GM21360 (cell line): Measurements from ENCODE around the gene SREBF1.
"Not testable (repeated sequence)": the region's sequence is repeated elsewhere in the genome, so short reads cannot be mapped to it uniquely, and the experiment has no call there.

Source experiments
- ATAC-seq: cut with Tn5 transposase; IDR thresholded peaks from one replicate; pipeline ENCODE4 v1.9.1; 2021; ENCODE audit warnings: mild to moderate bottlenecking, moderate library complexity; ENCODE audit not compliant: unreplicated experiment

Gene SREBF1

DNA sequence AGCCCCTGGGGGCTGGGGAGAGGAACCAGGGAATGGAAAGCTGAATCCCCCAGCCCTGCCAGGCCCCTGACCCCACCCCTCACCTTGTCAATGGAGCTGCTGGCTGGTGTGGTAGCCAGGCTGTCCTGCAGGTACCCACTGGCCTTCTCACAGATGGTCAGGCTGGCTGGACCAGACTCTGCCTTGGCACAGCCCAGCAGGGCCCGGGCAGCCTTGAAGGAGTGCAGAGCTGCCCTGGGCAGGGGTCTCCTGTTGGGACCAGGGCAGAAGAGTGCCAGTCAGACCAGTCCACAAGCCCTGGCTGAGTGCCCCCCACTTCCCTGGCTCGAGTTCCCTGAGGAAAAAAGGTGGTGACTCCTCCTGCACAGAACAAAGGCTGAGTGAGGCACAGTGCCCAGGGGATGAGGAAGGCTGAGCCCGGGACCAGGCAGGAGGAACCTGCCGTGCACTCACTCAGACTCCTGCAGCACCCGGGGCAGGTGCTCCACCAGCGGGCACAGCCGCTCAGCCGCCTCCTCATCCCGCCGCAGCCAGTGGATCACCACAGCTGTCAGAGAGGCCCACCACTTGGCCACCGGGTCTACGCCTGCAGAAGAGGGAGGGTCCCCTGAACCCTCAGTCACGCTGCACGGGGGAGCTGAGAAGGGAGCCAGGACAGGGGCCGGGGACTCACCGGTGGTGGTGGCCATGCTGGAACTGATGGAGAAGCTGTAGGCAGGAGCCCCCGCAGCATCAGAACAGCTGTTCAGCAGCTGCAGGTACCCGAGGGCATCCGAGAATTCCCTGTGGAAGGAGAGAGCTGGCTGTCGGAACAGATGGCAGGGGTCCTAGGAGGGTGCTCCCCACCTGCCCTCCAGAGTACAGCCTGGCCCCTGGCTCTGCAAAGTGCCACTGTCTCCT lies 22.4 kb downstream of the SREBF1 start:
- no peak for ATAC-seq

- ATAC-seq: no peak
Measured at GRCh38 chr17:17813725-17814095, 23.1 kb downstream of the SREBF1 start.

DNA sequence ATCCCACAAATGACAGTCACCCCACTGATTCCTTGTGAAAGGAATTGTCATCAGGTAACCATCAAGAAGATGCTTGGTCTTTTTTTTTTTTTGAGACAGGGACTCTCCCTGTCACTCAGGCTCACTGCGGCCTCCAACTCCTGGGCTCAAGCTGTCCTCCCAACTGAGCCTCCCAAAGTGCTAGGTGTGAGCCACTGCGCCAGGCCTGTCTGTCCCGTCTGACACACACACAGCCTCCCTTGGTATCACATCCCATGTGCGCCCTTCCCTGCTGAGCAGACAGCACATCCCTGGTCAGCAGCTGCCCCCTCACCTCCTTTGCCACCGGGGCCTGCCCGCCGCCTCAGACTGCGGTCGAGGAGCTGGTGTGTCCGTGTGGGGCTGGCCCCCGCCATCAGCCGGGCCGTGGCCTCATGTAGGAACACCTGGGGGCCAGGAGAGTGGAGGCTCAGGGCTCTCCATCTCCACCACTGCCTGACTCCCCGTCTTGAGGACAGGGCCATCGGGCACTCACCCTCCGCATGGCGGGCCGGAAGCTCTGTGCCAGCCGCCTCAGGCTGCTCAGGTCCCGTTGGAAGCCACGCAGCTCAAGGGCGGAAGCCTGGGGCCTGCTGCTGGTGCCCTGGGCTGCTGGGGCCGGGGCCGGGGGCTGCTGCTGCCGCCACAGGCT lies 23.6 kb downstream of the SREBF1 start:
- ATAC-seq: no peak

DNA sequence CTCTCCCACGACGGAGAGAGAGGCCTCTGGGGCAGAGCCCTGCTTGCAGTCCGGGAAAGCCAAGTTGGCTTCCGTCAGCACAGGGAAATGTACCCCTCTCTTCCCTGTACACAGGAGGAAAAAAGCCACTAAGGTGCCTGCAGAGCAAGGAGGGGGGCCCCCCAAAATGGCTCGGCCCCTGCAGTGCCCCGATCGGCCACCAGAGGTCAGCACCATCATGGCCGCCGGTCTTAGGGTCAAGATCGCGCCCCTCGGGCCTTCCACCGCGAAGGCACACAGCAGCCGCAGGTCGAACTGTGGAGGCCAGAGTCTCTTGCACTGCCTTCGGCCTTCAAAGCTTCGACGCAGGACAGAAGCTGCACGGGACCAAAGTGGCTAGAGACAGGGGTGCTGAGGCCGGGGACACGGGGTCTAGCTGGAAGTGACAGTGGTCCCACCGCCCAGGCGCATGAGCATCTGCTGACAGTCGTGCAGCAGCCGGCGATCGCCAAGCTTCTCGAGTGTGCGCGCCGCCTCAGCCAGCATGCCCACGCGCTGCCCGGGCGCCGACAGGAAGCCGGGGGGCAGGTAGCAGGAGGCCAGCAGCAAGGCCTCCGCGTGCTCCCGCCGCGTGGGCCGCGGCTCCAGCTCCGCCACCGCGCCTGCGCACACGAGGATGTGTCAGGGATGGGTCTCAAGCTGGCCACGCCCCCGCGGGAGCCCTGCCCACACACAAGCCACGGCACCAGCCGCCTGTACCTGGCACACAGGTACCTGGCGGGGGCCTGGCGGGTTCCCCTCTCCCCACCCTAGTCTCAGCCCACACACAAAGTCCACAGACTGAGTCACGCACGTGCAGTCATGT lies 24.4 kb downstream of the SREBF1 start:
- no peak for ATAC-seq

GRCh38 chr17:17811381-17812210 lies 25.2 kb downstream of the SREBF1 start:
- no peak for ATAC-seq

DNA sequence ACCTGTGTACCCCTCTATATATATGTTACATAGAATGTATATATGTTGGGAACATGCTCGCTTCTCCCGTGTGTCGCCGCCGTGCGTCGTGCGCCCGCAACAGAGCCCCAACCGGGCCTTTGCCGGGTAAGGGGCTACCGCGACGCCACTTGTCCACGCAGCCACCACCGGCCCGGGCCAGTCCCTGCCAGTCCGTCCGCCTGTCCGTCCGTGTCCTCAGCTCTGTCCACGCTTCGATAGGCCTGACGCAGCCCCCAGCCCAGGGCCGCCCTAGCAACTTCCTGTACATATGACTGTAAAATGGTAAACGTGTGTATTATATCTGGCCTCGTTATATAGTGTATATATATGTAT lies 25.9 kb downstream of the SREBF1 start:
- no peak for ATAC-seq

DNA sequence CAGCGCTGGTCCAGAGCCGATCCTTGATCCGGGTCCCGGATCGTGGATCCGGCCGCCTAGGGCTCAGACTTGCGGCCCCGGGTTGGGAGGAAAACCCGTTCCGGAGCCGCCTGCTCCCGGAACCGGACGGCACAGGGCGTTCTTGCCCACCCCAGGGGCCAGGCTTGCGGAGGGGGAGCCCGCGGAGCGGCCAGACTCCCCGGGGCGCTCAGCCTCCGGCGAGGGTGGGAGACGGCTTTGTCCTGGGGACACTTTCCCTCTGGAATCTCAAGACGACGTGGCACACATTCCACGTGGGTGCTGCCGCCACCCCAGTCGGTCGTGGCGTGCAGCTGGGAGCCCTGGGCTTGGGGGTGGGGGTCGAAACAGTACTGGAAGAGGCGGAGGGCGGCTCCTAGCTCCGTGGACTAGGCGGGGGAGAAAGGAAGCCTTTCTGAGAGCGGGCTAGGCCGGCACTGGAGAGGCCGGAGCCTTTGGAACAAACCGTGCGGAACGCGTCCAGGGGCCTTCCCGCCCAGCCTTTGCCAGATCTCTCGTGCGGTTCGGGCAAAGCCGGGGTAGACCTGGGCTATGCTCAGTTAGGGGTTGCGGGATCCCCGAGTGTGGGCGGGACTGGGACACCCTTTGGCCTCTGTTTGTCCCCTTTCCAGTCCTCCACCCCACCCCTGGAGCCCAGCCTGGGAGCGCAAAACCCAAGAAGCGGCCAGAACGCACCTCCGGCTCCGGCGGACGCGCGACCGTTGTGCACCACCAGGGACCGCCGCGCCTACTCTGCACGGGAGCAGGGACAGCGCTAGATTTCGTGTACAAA lies 26.5 kb downstream of the SREBF1 start:
- no peak for ATAC-seq

- ATAC-seq: no peak
Measured at GRCh38 chr17:17809531-17810083, 27.2 kb downstream of the SREBF1 start.

- no peak for ATAC-seq
Measured at GRCh38 chr17:17808706-17809432, 27.9 kb downstream of the SREBF1 start.

DNA sequence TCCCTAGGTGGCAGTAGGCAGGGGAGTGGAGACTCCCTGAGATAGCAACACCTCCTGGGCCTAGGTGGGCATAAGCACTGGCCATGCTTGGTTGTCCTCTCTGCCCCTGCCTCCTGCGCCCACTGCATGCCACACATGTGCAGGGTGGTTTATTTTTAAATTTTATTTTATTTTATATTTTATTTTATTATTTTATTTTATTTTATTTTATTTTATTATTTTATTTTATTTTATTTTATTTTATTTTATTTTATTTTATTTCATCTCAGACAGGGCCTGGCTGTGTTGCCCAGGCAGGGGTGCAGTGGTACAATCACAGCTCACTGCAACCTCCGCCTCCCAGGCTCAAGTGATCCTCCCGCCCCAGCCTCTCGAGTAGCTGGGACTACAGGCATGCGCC lies 28.6 kb downstream of the SREBF1 start:
- not testable (repeated sequence) for ATAC-seq

GRCh38 chr17:17807440-17807839 lies 29.3 kb downstream of the SREBF1 start:
- ATAC-seq: no peak

DNA sequence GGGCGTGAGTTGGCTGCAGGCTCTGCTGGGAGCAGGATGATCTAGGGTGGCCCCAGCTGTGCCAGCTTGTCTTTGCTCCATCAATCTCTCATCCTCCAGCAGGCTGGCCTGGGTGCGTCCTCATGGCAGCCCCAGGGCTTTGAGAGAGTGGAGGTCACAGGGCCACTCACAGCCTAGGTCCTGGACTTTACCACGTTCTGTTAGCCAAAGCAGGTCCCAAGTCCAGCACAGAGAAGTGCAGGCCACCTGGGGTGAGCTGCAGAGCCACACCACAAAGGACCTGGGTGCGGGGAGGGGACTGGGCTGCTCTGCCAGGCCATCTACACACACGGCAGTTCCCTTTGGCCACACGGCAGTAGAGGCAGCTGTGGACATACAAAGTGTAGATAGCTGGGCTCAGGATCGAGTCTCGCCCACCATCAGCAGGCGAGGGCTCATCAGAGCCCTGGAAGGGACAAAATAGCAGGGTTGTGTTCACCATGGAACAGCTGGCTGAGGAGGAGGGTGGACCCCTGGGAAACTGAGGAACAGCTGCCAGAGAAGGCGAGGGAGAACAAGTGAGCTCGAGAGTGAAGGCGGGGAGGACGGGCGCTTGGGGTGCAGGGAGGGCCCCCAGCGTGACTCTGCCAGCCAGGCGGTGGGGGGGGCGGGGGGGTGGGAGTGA lies 30.0 kb downstream of the SREBF1 start:
- ATAC-seq: no peak

DNA sequence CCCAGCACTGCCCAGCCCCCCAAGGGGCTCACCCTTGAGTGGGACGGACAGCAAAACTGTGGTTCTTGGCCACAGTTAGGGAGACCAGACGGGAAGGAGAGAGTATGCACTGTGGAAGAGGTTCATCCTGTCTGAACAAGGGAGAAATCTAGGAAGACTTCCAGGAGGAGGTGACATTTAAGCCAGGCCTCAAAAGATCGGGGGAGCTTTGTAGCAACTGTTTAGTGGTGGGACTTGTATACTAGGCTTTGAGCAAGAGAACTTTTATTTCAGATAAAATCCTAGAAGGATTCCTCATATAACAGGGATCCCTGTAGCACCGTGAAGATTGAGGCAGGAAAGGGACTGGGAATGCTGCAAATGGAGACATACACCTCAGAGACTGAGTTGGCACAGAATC lies 30.8 kb downstream of the SREBF1 start:
- no peak for ATAC-seq

DNA sequence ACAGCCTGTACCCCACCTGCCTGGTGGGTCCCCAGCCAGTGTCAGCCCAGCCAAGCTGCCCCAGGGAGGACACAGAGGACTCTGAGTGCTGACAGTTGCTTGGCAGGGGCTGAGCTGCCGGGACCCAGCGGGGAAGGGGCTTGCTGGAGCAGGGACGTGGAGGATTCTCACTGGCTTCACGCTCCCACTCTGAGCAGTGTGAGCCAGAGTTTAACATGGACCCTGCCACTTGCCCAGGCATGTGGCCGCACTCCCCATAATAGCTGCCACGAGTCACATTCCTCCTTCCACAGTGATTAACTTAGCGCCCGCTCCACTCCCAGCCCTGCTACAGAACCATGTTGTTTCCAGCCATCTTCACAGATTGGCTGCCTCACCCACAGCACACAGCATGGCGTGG lies 31.2 kb downstream of the SREBF1 start:
- ATAC-seq: no peak

DNA sequence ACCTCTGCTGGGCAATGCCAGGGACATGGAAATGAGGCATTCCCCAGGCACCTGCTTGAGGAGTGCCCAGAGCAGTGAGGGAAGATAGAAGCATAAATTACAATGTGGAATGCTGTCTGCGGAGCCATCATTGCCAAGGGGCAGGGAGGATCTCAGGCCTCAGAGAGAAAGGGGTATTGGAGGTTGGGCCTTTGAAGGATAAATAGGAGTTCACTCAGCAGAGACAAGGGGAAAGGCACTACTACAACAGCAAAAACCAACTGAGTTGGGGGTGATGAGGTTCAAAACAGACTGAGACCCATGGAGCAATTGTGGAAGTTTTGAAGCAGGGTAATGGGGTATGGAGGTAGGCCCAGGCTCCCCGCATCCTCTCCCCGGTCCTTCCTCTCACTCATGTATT lies 32.8 kb downstream of the SREBF1 start:
- ATAC-seq: no peak

GRCh38 chr17:17801800-17802481 lies 34.8 kb downstream of the SREBF1 start:
- no peak for ATAC-seq

GRCh38 chr17:17800504-17801021 lies 36.2 kb downstream of the SREBF1 start:
- no peak for ATAC-seq
